CD4-positive, CD25-positive, alpha-beta regulatory T cell (primary cell): ENCODE data around the gene EBF4. TPM values are rescaled to one million over a fixed set of nuclear protein-coding genes. Genes with fewer than 3 reads are reported as not detected.
"Not testable (repeated sequence)": the region's sequence is repeated elsewhere in the genome, so short reads cannot be mapped to it uniquely, and the experiment has no call there.

Experiments used
- ATAC-seq, 2 donors: fragments of 150-1000 bp; cut with Tn5 transposase; one replicate each; pipeline ENCODE4 v1.10.0; 2021; ENCODE audit warnings: low read depth in 2 of 2, moderate number of reproducible peaks in 2 of 2, moderate library complexity in 1 of 2
- DNase-seq, 3 donors: peaks; one replicate each; pipeline versions ENCODE4 v3.0.0 to v3.0.0-alpha.2; 2012 to 2022; ENCODE audit warnings: mixed read lengths in 1 of 3
- H3K27ac ChIP-seq: one replicate; pipeline ENCODE4 v1.7.0; 2013; ENCODE audit warnings: mild to moderate bottlenecking, low read length; ENCODE audit not compliant: insufficient read depth, poor library complexity, severe bottlenecking
- H3K27me3 ChIP-seq: one replicate; pipeline ENCODE4 v1.7.0; 2013; ENCODE audit warnings: low read length; ENCODE audit not compliant: control insufficient read depth, insufficient read depth
- H3K36me3 ChIP-seq: one replicate; pipeline ENCODE4 v1.7.0; 2013; ENCODE audit warnings: mild to moderate bottlenecking, low read length, moderate library complexity; ENCODE audit not compliant: control insufficient read depth, insufficient read depth
- H3K4me1 ChIP-seq: 2 replicates; pipeline ENCODE4 v1.7.0; 2013; ENCODE audit warnings: mild to moderate bottlenecking, low read length; ENCODE audit not compliant: insufficient read depth, control insufficient read depth, poor library complexity, severe bottlenecking
- H3K4me3 ChIP-seq: one replicate; pipeline ENCODE4 v1.7.0; 2013; ENCODE audit warnings: low read depth, mild to moderate bottlenecking, low read length, moderate library complexity
- H3K9me3 ChIP-seq, 2 experiments: 1 replicate in 1 of 2; 2 replicates in 1 of 2; pipeline ENCODE4 v1.7.0; 2013; ENCODE audit warnings: low read length in 2 of 2, mild to moderate bottlenecking in 1 of 2, moderate library complexity in 1 of 2; ENCODE audit not compliant: control insufficient read depth in 2 of 2
- H3K27ac Mint-ChIP-seq, 3 donors: one replicate each; pipeline ENCODE4 v1.8.0; 2020 to 2022; ENCODE audit warnings: mild to moderate bottlenecking in 3 of 3, mixed read lengths in 3 of 3, moderate library complexity in 2 of 3
- H3K27me3 Mint-ChIP-seq: one replicate; pipeline ENCODE4 v1.8.0; 2022; ENCODE audit warnings: mild to moderate bottlenecking, mixed read lengths
- H3K36me3 Mint-ChIP-seq: one replicate; pipeline ENCODE4 v1.8.0; 2020; ENCODE audit warnings: mixed read lengths
- H3K4me1 Mint-ChIP-seq, 4 donors: one replicate each; pipeline ENCODE4 v1.8.0; 2020 to 2022; ENCODE audit warnings: mixed read lengths in 4 of 4, mild to moderate bottlenecking in 1 of 4
- H3K4me3 Mint-ChIP-seq, 4 donors: one replicate each; pipeline ENCODE4 v1.8.0; 2020 to 2022; ENCODE audit warnings: mild to moderate bottlenecking in 4 of 4, mixed read lengths in 4 of 4, moderate library complexity in 3 of 4
- H3K9me3 Mint-ChIP-seq, 7 donors: one replicate each; pipeline ENCODE4 v1.8.0; 2020 to 2022; ENCODE audit warnings: mixed read lengths in 7 of 7, mild to moderate bottlenecking in 3 of 7, moderate library complexity in 2 of 7
- polyA plus RNA-seq, 4 donors: library from polyadenylated mRNA; unstranded; fragments of 300-500 nt; fragmentation: Illumina TruSeq; gene quantifications; one replicate each; pipeline ENCODE4 v1.2.3, GENCODE V29; 2021
- total RNA-seq: library from RNA; stranded (reverse); gene quantifications from one replicate; pipeline ENCODE4 v1.2.3, GENCODE V29; 2022

EBF4 gene
- total and polyA plus RNA-seq, 5 donors from 2014 or later: 0.36 to 1.8 (median 0.76) TPM; not detected in 2

- no peak overlapping the region for H3K27ac ChIP-seq
- no peaks in the 10 kb centered on the region for H3K36me3 ChIP-seq
- H3K9me3 Mint-ChIP-seq: peaks cover 0 to 5% (median 0%) of the 10 kb centered on the region in 7 donors
- H3K4me1 ChIP-seq: peaks cover 14% of the 10 kb centered on the region
- H3K4me3 Mint-ChIP-seq: peak overlapping the region in 3 of 4 donors; percentile 41 to 85 (median 67)
- H3K9me3 ChIP-seq: no peaks in the 10 kb centered on the region
- no peak overlapping the region for H3K27ac Mint-ChIP-seq
- H3K4me1 Mint-ChIP-seq: peaks cover 6 to 39% (median 13%) of the 10 kb centered on the region in 4 donors
- no peak overlapping the region for H3K4me3 ChIP-seq
- no peak for ATAC-seq
- H3K27me3 Mint-ChIP-seq: peaks cover 76% of the 10 kb centered on the region
- H3K36me3 Mint-ChIP-seq: peaks cover 3% of the 10 kb centered on the region
- H3K27me3 ChIP-seq: peaks cover 21% of the 10 kb centered on the region
- no peak for DNase-seq
Measured at GRCh38 chr20:2801286-2801728, 108.7 kb downstream of the EBF4 start.

- H3K27ac Mint-ChIP-seq: no peak overlapping the region
- peaks cover 3% of the 10 kb centered on the region for H3K36me3 Mint-ChIP-seq
- H3K27ac ChIP-seq: no peak overlapping the region
- no peaks in the 10 kb centered on the region for H3K36me3 ChIP-seq
- H3K4me1 Mint-ChIP-seq: peaks cover 6 to 27% (median 15%) of the 10 kb centered on the region in 4 donors
- no peak overlapping the region for H3K4me3 Mint-ChIP-seq
- H3K27me3 ChIP-seq: peaks cover 16% of the 10 kb centered on the region
- H3K9me3 ChIP-seq: no peaks in the 10 kb centered on the region
- no peak for DNase-seq
- ATAC-seq: no peak
- H3K4me3 ChIP-seq: no peak overlapping the region
- peaks cover 0 to 5% (median 0%) of the 10 kb centered on the region in 7 donors for H3K9me3 Mint-ChIP-seq
- H3K4me1 ChIP-seq: peaks cover 13% of the 10 kb centered on the region
- H3K27me3 Mint-ChIP-seq: peaks cover 84% of the 10 kb centered on the region
Measured at GRCh38 chr20:2804041-2804828, 111.7 kb downstream of the EBF4 start.

DNA sequence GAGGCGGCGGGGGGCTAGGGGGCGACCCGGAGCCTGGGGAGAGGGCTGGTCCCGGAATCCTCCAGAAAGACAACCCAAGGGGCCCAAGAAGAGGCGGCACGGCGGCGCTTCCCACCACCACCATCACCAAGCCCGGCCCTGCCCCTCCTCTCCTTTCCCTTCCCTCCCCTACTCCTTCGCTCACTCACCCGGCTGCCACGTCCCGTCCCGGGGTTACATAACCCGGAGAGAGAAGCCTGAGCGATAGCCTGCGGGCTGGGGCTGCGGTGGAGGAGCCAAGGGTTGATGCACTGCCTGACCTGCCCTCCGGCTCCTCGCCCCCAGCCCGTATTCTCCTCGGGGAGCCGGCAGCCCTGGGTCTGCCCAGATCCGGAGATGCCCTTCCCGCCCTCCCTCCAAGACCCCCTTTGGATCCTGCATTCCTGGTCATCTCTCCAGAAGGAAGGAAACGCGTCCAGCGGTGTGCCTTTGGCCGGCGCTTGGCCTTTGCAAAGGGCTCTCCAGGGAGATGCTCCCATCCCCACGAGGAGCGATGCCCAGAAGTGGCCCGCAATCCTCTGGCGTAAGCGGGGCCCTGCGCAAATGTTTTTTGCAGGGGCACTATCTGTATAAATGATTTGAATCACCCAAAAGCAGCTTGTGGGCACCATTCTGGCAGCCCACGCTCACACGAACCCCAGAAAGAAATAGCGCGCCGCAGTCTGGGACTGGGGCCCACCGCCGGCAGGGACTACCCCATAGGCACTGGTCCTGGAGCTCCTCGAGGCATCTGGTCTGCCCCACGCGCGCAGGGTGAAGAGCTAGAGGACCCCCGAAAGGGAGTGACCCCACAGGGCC lies 112.5 kb downstream of the EBF4 start:
- H3K27me3 ChIP-seq: peaks cover 16% of the 10 kb centered on the region
- Mint-ChIP-seq H3K9me3 (peaks cover 0 to 3% (median 0%) of the 10 kb centered on the region in 7 donors), H3K4me3 (no peak overlapping the region), H3K4me1 (peaks cover 6 to 18% (median 13%) of the 10 kb centered on the region in 4 donors), H3K27ac (no peak overlapping the region), H3K36me3 (peaks cover 3% of the 10 kb centered on the region), H3K27me3 (peaks cover 82% of the 10 kb centered on the region)
- no peaks in the 10 kb centered on the region for H3K9me3 ChIP-seq
- ATAC-seq: no peak
- peaks cover 5% of the 10 kb centered on the region for H3K4me1 ChIP-seq
- DNase-seq: no peak
- H3K36me3 ChIP-seq: no peaks in the 10 kb centered on the region
- H3K27ac ChIP-seq: no peak overlapping the region
- no peak overlapping the region for H3K4me3 ChIP-seq

DNA sequence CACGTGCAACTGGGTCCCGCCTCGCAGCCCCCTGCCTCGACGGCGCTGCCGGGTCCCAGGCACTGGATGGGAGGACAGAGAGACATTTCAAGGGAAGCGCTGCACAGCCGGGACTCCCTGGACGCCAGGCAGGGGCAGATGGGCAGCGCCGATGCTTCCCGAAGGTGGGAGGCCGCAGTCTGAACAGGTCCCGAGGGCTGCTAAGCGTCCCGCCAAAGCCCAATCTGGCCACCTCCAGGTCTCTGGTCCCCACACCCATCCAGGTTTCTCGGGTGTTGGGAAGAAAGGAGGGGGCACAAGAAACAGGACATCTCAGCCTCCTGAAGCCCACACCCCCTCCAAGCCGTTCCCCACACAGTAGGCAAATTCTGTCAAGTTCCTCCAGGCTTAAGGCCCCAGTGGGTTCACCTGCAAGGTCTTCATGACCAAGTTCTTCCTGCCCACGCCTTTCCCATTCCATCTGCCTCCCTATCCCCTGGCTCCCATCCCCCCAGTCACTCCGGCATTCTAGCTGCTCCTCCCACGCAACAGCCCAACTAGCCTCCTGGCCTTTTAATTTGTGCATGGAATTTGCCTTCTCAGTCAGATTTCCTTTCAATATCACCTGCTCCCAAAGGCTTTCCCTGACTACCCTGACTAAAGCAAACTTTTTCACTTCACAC lies 113.2 kb downstream of the EBF4 start:
- no peak overlapping the region for H3K27ac Mint-ChIP-seq
- H3K4me1 Mint-ChIP-seq: peaks cover 5 to 15% (median 10%) of the 10 kb centered on the region in 4 donors
- H3K9me3 Mint-ChIP-seq: peaks cover 0 to 3% (median 0%) of the 10 kb centered on the region in 7 donors
- H3K27me3 ChIP-seq: peaks cover 15% of the 10 kb centered on the region
- H3K4me3 Mint-ChIP-seq: no peak overlapping the region
- ATAC-seq (no peak), DNase-seq (no peak)
- H3K9me3 ChIP-seq: no peaks in the 10 kb centered on the region
- no peaks in the 10 kb centered on the region for H3K36me3 ChIP-seq
- no peaks in the 10 kb centered on the region for H3K4me1 ChIP-seq
- H3K4me3 ChIP-seq: no peak overlapping the region
- H3K27ac ChIP-seq: no peak overlapping the region
- H3K36me3 Mint-ChIP-seq: peaks cover 3% of the 10 kb centered on the region
- peaks cover 78% of the 10 kb centered on the region for H3K27me3 Mint-ChIP-seq

DNA sequence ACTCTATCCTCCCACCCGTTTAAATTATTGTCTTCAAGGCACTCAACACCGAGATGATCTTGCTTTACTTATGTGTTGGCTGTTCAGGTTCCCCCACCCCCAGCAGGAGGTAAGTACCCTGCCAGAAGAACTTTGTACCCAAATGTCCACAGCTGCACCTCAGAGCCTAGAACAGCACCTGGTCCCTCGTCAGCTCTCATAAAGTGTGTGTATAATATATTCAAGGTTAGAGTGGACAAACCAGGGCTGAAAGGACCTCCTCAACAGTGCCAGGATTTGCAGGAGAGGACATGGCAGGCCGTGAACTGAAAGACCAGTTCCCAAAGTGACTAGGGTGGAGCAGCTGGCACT lies 113.7 kb downstream of the EBF4 start:
- no peak overlapping the region for H3K27ac Mint-ChIP-seq
- H3K9me3 Mint-ChIP-seq: peaks cover 0 to 3% (median 0%) of the 10 kb centered on the region in 7 donors
- peaks cover 77% of the 10 kb centered on the region for H3K27me3 Mint-ChIP-seq
- ATAC-seq (no peak), DNase-seq (no peak)
- peaks cover 9% of the 10 kb centered on the region for H3K27me3 ChIP-seq
- H3K9me3 ChIP-seq: no peaks in the 10 kb centered on the region
- no peak overlapping the region for H3K4me3 ChIP-seq
- H3K4me3 Mint-ChIP-seq: no peak overlapping the region
- no peaks in the 10 kb centered on the region for H3K36me3 ChIP-seq
- H3K4me1 ChIP-seq: no peaks in the 10 kb centered on the region
- H3K27ac ChIP-seq: no peak overlapping the region
- H3K4me1 Mint-ChIP-seq: peaks cover under 1 to 9% (median 5%) of the 10 kb centered on the region in 4 donors
- no peaks in the 10 kb centered on the region for H3K36me3 Mint-ChIP-seq

GRCh38 chr20:2807019-2807418 lies 114.4 kb downstream of the EBF4 start:
- Mint-ChIP-seq H3K4me3 (no peak overlapping the region), H3K27ac (no peak overlapping the region), H3K27me3 (peaks cover 77% of the 10 kb centered on the region), H3K4me1 (peaks cover 0 to 5% (median 2%) of the 10 kb centered on the region in 4 donors), H3K36me3 (no peaks in the 10 kb centered on the region), H3K9me3 (peaks cover 0 to 4% (median 2%) of the 10 kb centered on the region in 7 donors)
- peaks cover 10% of the 10 kb centered on the region for H3K27me3 ChIP-seq
- H3K36me3 ChIP-seq: no peaks in the 10 kb centered on the region
- ATAC-seq (no peak), DNase-seq (no peak)
- no peak overlapping the region for H3K27ac ChIP-seq
- H3K4me1 ChIP-seq: no peaks in the 10 kb centered on the region
- no peak overlapping the region for H3K4me3 ChIP-seq
- H3K9me3 ChIP-seq: peaks cover 0 to 3% of the 10 kb centered on the region in 2 experiments

DNA sequence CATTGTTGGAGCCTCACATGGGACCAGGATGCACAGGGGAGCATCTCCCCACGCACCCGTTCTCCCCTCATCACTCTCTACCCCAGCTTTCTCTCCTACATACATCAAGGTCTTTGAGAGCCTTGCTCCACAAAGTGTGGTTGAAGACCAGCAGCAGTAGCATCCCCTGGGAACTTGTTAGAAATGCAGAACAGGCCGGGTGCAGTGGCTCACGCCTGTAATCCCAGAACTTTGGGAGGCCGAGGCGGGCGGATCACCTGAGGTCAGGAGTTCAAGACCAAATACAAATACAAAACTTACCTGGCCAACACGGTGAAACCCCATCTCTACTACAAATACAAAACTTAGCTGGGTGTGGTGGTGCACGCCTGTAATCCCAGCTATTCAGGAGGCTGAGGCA lies 115.3 kb downstream of the EBF4 start:
- H3K27ac Mint-ChIP-seq, H3K36me3 ChIP-seq, H3K4me1 ChIP-seq, H3K27me3 ChIP-seq, H3K27ac ChIP-seq, H3K4me1 Mint-ChIP-seq, H3K9me3 Mint-ChIP-seq, H3K4me3 ChIP-seq, ATAC-seq, H3K9me3 ChIP-seq, DNase-seq, H3K36me3 Mint-ChIP-seq: not testable (repeated sequence)
- Mint-ChIP-seq H3K27me3 (peaks cover 73% of the 10 kb centered on the region), H3K4me3 (peak overlapping the region in 1 of 4 donors; percentile 21)
